Stimulated activated CD4-positive, alpha-beta T cell treated with anti-CD3 and anti-CD28 coated beads, Interleukin-2, amount 100 ng/mL, for 24 hours (primary cell): ENCODE results near the gene SPAG16.
"Not testable (repeated sequence)": the region's sequence is repeated elsewhere in the genome, so short reads cannot be mapped to it uniquely, and the experiment has no call there.

Source experiments
- DNase-seq, 2 donors: peaks; one replicate each; pipeline ENCODE4 v3.0.0-alpha.2; 2020

SPAG16 gene

GRCh38 chr2:213274143-213274542, 10.1 kb upstream of the SPAG16 start:
- no peak for DNase-seq

GRCh38 chr2:213275265-213275664, 9.0 kb upstream of the SPAG16 start:
- DNase-seq = no peak

GRCh38 chr2:213277134-213277533, 7.1 kb upstream of the SPAG16 start:
- DNase-seq = not testable (repeated sequence)

- no peak for DNase-seq
These were observed 5.1 kb upstream of the SPAG16 start for GRCh38 chr2:213279116-213279620.

GRCh38 chr2:213279971-213280370, 4.3 kb upstream of the SPAG16 start:
- DNase-seq = no peak

GRCh38 chr2:213281156-213281555, 3.1 kb upstream of the SPAG16 start:
- no peak for DNase-seq

GRCh38 chr2:213285404-213285803, 1.1 kb downstream of the SPAG16 start:
- DNase-seq = no peak

- no peak for DNase-seq
These were observed 1.9 kb downstream of the SPAG16 start for GRCh38 chr2:213286161-213286560.

- no peak for DNase-seq
These were observed 4.8 kb downstream of the SPAG16 start for GRCh38 chr2:213288913-213289700.

GRCh38 chr2:213290501-213290900, 6.2 kb downstream of the SPAG16 start:
- no peak for DNase-seq

GRCh38 chr2:213296270-213296669, 12.0 kb downstream of the SPAG16 start:
- DNase-seq = no peak

GRCh38 chr2:213306316-213306942, 22.2 kb downstream of the SPAG16 start:
- no peak for DNase-seq

- no peak for DNase-seq
These were observed 31.1 kb downstream of the SPAG16 start for GRCh38 chr2:213315168-213315876.

GRCh38 chr2:213316001-213316735, 31.9 kb downstream of the SPAG16 start:
- DNase-seq = no peak

GRCh38 chr2:213317929-213318328, 33.7 kb downstream of the SPAG16 start:
- no peak for DNase-seq

GRCh38 chr2:213320604-213321003, 36.3 kb downstream of the SPAG16 start:
- no peak for DNase-seq

GRCh38 chr2:213336253-213336770, 52.0 kb downstream of the SPAG16 start:
- no peak for DNase-seq

- DNase-seq = no peak
These were observed 69.2 kb downstream of the SPAG16 start for GRCh38 chr2:213353419-213353818.

- no peak for DNase-seq
These were observed 92.4 kb downstream of the SPAG16 start for GRCh38 chr2:213376644-213377043.

GRCh38 chr2:213407027-213407426, 122.8 kb downstream of the SPAG16 start:
- not testable (repeated sequence) for DNase-seq

GRCh38 chr2:213408426-213409070, 124.3 kb downstream of the SPAG16 start:
- DNase-seq = not testable (repeated sequence)

GRCh38 chr2:213410687-213411086, 126.4 kb downstream of the SPAG16 start:
- not testable (repeated sequence) for DNase-seq
